Effector memory CD8-positive, alpha-beta T cell (primary cell): ENCODE data around the gene FAM180B.
"Not testable (repeated sequence)": the region's sequence is repeated elsewhere in the genome, so short reads cannot be mapped to it uniquely, and the experiment has no call there.

Experiments
- ATAC-seq: fragments of 150-1000 bp; cut with Tn5 transposase; replicated peaks from 2 replicates; pipeline ENCODE4 v1.10.0; 2021; ENCODE audit warnings: mild to moderate bottlenecking, moderate library complexity
- DNase-seq, 3 experiments: peaks; one replicate each; pipeline ENCODE4 v3.0.0; 2021
- H3K27ac Mint-ChIP-seq, 2 donors: one replicate each; pipeline ENCODE4 v1.8.0; 2022; ENCODE audit warnings: mild to moderate bottlenecking in 2 of 2, mixed read lengths in 2 of 2, moderate library complexity in 2 of 2
- H3K27me3 Mint-ChIP-seq, 2 donors: one replicate each; pipeline ENCODE4 v1.8.0; 2022; ENCODE audit warnings: mixed read lengths in 2 of 2
- H3K36me3 Mint-ChIP-seq: one replicate; pipeline ENCODE4 v1.8.0; 2022; ENCODE audit warnings: mild to moderate bottlenecking, moderate library complexity, mixed read lengths; ENCODE audit not compliant: insufficient read depth
- H3K4me1 Mint-ChIP-seq, 2 donors: one replicate each; pipeline ENCODE4 v1.8.0; 2022; ENCODE audit warnings: low read depth in 2 of 2, mixed read lengths in 2 of 2
- H3K4me3 Mint-ChIP-seq, 2 donors: one replicate each; pipeline ENCODE4 v1.8.0; 2022; ENCODE audit warnings: mild to moderate bottlenecking in 2 of 2, mixed read lengths in 2 of 2, moderate library complexity in 2 of 2
- H3K9me3 Mint-ChIP-seq, 2 donors: one replicate each; pipeline ENCODE4 v1.8.0; 2022; ENCODE audit warnings: mixed read lengths in 2 of 2

FAM180B gene

DNA sequence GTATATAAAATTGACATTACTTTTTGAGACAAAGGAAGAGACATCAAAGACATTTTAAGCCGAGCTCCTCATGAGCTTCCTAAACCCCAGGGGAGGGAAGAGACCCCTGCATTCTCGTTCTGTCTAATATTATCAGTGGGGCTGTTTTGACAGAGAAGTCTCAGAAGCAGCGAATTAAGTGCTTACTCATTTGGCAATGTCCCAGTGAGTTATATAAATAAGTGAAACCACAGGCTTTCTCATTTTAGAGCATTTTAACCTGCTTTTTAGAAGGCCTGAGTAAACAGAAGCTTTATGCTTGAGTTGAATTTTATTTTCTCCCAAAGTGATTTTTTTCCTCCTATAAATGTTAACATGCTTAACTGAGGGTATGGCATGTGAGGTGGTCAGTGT, 30.9 kb downstream of the FAM180B start:
- Mint-ChIP-seq H3K4me1 (peaks cover 0 to 4% of the 10 kb centered on the region in 2 donors), H3K27me3 (no peaks in the 10 kb centered on the region), H3K4me3 (no peak overlapping the region), H3K27ac (no peak overlapping the region), H3K36me3 (peaks cover 20% of the 10 kb centered on the region), H3K9me3 (no peaks in the 10 kb centered on the region)
- ATAC-seq (no peak), DNase-seq (no peak)

DNA sequence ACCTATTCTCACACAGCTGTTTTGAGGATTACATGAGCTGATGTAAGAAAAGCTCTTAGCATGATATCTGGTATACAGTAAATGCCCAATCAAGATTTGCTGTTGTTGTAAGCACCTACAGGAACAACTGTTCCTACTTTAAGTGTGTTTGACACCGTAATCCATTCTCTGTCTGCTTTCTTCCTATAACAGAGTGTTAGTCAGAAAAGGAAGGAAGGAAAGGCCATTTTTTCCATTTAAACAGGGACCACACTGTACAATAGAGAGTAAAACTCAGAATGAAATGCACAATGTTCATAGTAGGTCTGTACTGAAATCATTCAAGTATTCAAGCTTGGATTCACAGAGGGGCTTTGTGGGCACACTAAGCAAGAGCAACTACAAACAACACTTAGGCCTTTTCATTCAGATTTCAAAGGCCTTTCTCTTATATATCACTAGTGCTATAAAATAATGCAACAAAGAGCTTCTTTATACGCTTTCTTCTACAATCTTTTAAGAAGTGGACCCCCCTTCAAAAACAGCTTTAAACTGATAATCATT, 34.4 kb downstream of the FAM180B start:
- Mint-ChIP-seq H3K4me1 (peaks cover 0 to 2% of the 10 kb centered on the region in 2 donors), H3K27ac (no peak overlapping the region), H3K9me3 (no peaks in the 10 kb centered on the region), H3K27me3 (no peaks in the 10 kb centered on the region), H3K36me3 (peaks cover 45% of the 10 kb centered on the region), H3K4me3 (no peak overlapping the region)
- DNase-seq (no peak), ATAC-seq (no peak)

DNA sequence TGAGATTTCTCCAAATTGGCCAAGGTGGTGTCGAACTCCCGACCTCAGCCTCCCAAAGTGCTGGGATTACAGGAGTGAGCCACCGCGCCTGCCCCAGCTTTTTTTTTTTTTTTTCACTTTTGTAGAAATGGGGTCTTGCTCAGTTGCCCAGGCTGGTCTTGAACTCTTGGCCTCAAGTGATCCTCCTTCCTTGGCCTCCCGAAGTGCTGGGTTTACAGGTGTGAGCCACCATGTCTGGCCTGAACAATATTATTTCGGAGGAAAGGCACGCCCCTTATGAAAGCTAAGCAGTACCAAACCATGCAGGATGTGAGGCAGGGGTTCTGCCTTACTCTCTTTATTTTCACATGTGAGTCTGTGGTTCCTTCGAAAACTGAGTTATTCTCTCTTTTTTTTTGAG, 39.8 kb downstream of the FAM180B start:
- peaks cover 73% of the 10 kb centered on the region for H3K36me3 Mint-ChIP-seq
- no peaks in the 10 kb centered on the region for H3K27me3 Mint-ChIP-seq
- DNase-seq (no peak), ATAC-seq (no peak)
- H3K4me3 Mint-ChIP-seq = no peak overlapping the region
- no peaks in the 10 kb centered on the region for H3K4me1 Mint-ChIP-seq
- no peak overlapping the region for H3K27ac Mint-ChIP-seq
- no peaks in the 10 kb centered on the region for H3K9me3 Mint-ChIP-seq

DNA sequence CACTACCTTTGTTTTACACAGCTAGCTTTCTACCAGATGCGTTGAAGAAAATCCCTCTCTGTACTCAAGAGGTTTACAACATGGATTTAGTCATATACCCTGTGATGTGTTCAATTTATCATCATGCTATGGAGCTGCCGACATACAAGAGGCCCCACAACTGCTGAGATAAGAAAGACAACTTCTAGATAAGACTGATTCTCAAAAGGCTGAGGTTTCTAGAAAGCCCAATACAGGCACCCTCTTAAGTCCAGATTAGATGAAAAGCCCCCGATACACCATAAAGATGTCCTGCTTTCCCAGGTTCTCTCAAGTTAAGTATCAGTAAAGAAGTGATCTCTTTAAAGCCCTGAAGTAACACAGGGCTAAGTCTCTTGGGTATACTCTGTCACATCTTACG, 41.5 kb downstream of the FAM180B start:
- no peak overlapping the region for H3K4me3 Mint-ChIP-seq
- no peaks in the 10 kb centered on the region for H3K27me3 Mint-ChIP-seq
- H3K4me1 Mint-ChIP-seq = no peaks in the 10 kb centered on the region
- no peak for DNase-seq
- no peak overlapping the region for H3K27ac Mint-ChIP-seq
- peaks cover 88% of the 10 kb centered on the region for H3K36me3 Mint-ChIP-seq
- ATAC-seq = no peak
- H3K9me3 Mint-ChIP-seq = no peaks in the 10 kb centered on the region

DNA sequence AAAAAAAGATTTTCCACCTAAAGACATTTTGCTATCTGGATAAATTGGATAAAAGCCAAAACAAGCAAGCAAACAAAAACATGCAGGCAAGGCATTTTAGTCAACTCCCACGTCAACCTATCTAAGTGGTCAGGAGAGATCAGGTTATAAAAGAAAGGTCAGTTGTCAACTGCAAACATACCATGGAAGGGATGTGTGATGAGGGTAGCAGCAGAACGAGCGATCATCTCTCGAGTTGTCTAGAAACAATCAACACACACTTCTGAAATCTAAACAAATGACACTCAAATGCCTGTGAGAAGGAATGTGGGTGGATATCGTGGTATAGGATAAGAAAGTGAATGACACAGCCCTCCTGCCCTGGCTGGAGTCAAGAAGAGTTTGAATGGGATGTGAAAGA, 45.0 kb downstream of the FAM180B start:
- DNase-seq = no peak
- Mint-ChIP-seq H3K36me3 (peaks cover 81% of the 10 kb centered on the region), H3K9me3 (no peaks in the 10 kb centered on the region), H3K27me3 (no peaks in the 10 kb centered on the region), H3K4me3 (no peak overlapping the region), H3K27ac (no peak overlapping the region), H3K4me1 (no peaks in the 10 kb centered on the region)
- ATAC-seq = no peak

DNA sequence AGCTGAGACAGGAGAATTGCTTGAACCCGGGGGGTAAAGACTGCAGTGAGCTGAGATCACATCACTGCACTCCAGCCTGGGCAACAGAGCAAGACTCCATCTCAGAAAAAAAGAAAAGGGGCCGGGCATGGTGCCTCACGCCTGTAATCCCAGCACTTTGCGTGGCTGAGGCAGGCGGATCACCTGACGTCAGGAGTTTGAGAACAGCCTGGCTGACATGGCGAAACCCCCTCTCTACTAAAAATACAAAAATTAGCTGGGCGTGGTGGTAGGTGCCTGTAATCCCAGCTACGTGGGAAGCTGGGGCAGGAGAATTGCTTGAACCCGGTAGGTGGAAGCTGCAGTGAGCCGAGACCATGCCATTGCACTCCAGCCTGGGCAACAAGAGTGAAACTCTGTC, 49.9 kb downstream of the FAM180B start:
- peaks cover 66% of the 10 kb centered on the region for H3K36me3 Mint-ChIP-seq

More for the DNA sequence above, 49.9 kb downstream of the FAM180B start:
- not testable (repeated sequence) for H3K4me3 Mint-ChIP-seq, DNase-seq, H3K27me3 Mint-ChIP-seq, H3K27ac Mint-ChIP-seq, ATAC-seq, H3K4me1 Mint-ChIP-seq, H3K9me3 Mint-ChIP-seq
